SK-N-SH (cell line): ENCODE data around the gene SON. TPM values are rescaled to one million over a fixed set of nuclear protein-coding genes. Genes with fewer than 3 reads are reported as not detected.

Experiments used
- CTCF ChIA-PET: fragments of 300-600, 350-600 bp; formaldehyde crosslinking; extraction: SDS; loops from one replicate; lab custom pipeline; 2021; lab: Yijun Ruan, JAX
- POLR2A ChIA-PET: fragments of 350-600 bp; sonication (Branson Sonifier 250); formaldehyde crosslinking; extraction: SDS; loops from one replicate; lab custom pipeline; 2020; ENCODE audit warnings: antibody characterized with exemption, inconsistent platforms; lab: Yijun Ruan, JAX
- DNase-seq: peaks from one replicate; pipeline ENCODE4 v3.0.0; 2012
- H2AFZ ChIP-seq: fragments of 200-600 bp; sonication (generic); 2 replicates; pipeline ENCODE4 v1.8.1; 2016; ENCODE audit warnings: antibody characterized with exemption, mild to moderate bottlenecking, low read depth
- H3F3A ChIP-seq: fragments of 200-600 bp; sonication (generic); replicated peaks from 2 replicates; pipeline ENCODE3; 2016; ENCODE audit warnings: antibody characterized with exemption, mild to moderate bottlenecking; ENCODE audit not compliant: insufficient read depth
- H3K27ac ChIP-seq, 2 experiments: fragments of 200-500 bp in 1 of 2; fragments of 200-600 bp in 1 of 2; sonication (Bioruptor generic) in 1 of 2; sonication (generic), shearing (Covaris generic) in 1 of 2; 2 replicates each; pipeline versions ENCODE4 v1.5.1 to v1.6.1; 2014 to 2016; ENCODE audit warnings: low read depth in 2 of 2, inconsistent platforms in 1 of 2, low read length in 1 of 2, mild to moderate bottlenecking in 1 of 2, mixed read lengths in 1 of 2
- H3K27me3 ChIP-seq: fragments of 200-600 bp; sonication (generic), shearing (Covaris generic); 2 replicates; pipeline ENCODE4 v1.6.1; 2016; ENCODE audit warnings: mixed run types; ENCODE audit not compliant: insufficient read depth
- H3K36me3 ChIP-seq, 2 experiments: fragments of 200-500 bp in 1 of 2; fragments of 200-600 bp in 1 of 2; sonication (Bioruptor generic) in 1 of 2; sonication (generic) in 1 of 2; replicated peaks in 1 of 2; 2 replicates each; pipeline versions ENCODE3 to v1.5.1; 2014 to 2016; ENCODE audit warnings: low read length in 1 of 2, mild to moderate bottlenecking in 1 of 2; ENCODE audit not compliant: insufficient read depth in 2 of 2, control insufficient read depth in 1 of 2
- H3K4me1 ChIP-seq, 2 experiments: fragments of 200-500 bp in 1 of 2; fragments of 200-600 bp in 1 of 2; sonication (Bioruptor generic) in 1 of 2; sonication (generic), shearing (Covaris generic) in 1 of 2; 2 replicates each; pipeline versions ENCODE4 v1.5.1 to v1.6.1; 2014 to 2016; ENCODE audit warnings: low read depth in 1 of 2, low read length in 1 of 2, mixed run types in 1 of 2; ENCODE audit not compliant: insufficient read depth in 2 of 2, control insufficient read depth in 1 of 2
- H3K4me2 ChIP-seq: fragments of 200-600 bp; sonication (generic), shearing (Covaris generic); 2 replicates; pipeline ENCODE4 v1.6.1; 2017; ENCODE audit warnings: mixed run types
- H3K4me3 ChIP-seq, 2 experiments: fragments of 200-500 bp in 1 of 2; fragments of 200-600 bp in 1 of 2; sonication (Bioruptor generic) in 1 of 2; sonication (generic), shearing (Covaris generic) in 1 of 2; 2 replicates each; pipeline versions ENCODE4 v1.5.1 to v1.8.1; 2014 to 2016; ENCODE audit warnings: low read depth in 2 of 2, inconsistent platforms in 1 of 2, low read length in 1 of 2, mild to moderate bottlenecking in 1 of 2, mixed read lengths in 1 of 2, moderate library complexity in 1 of 2
- H3K79me2 ChIP-seq: fragments of 200-600 bp; sonication (generic); 2 replicates; pipeline ENCODE4 v1.8.1; 2017; ENCODE audit warnings: mild to moderate bottlenecking; ENCODE audit not compliant: insufficient read depth
- H3K9ac ChIP-seq: fragments of 200-600 bp; sonication (generic); 2 replicates; pipeline ENCODE4 v1.6.1; 2017; ENCODE audit warnings: mixed run types
- H3K9me2 ChIP-seq: fragments of 200-600 bp; sonication (generic); 2 replicates; pipeline ENCODE4 v1.6.1; 2017; ENCODE audit warnings: mixed run types
- H3K9me3 ChIP-seq: fragments of 200-600 bp; sonication (generic); 2 replicates; pipeline ENCODE4 v1.6.1; 2017; ENCODE audit warnings: mixed run types, mild to moderate bottlenecking, moderate library complexity
- H4K20me1 ChIP-seq: fragments of 200-600 bp; sonication (generic); 2 replicates; pipeline ENCODE4 v1.6.1; 2017; ENCODE audit warnings: mild to moderate bottlenecking, mixed run types; ENCODE audit not compliant: insufficient read depth
- CHD2 ChIP-seq: fragments of 150-350 bp; IDR thresholded peaks from 2 replicates; pipeline ENCODE4 v1.6.1; 2018; ENCODE audit warnings: low read length; ENCODE audit not compliant: partially characterized antibody
- EZH2phosphoT487 ChIP-seq: fragments of 200-600 bp; sonication (generic); IDR thresholded peaks from 2 replicates; pipeline ENCODE4 v1.6.1; 2017; ENCODE audit warnings: low read depth, mixed run types, mild to moderate bottlenecking, antibody characterized with exemption, moderate library complexity, borderline replicate concordance
- FOSL2 ChIP-seq: IDR thresholded peaks from 2 replicates; pipeline ENCODE4 v1.4.0; 2012; ENCODE audit warnings: low read depth, mild to moderate bottlenecking, moderate library complexity, borderline replicate concordance
- GATA2 ChIP-seq: sonication (generic); formaldehyde crosslinking; IDR thresholded peaks from 2 replicates; pipeline ENCODE4 v1.5.0; 2020; ENCODE audit warnings: mild to moderate bottlenecking, missing genetic modification reagents
- RAD21 ChIP-seq: IDR thresholded peaks from 2 replicates; pipeline ENCODE4 v1.6.1; 2012; ENCODE audit warnings: mild to moderate bottlenecking, low read length
- RXRA ChIP-seq: IDR thresholded peaks from 2 replicates; pipeline ENCODE4 v1.4.0; 2012; ENCODE audit warnings: low read depth, mild to moderate bottlenecking, borderline replicate concordance
- SIN3A ChIP-seq: IDR thresholded peaks from 2 replicates; pipeline ENCODE4 v1.6.1; 2012; ENCODE audit warnings: low read depth, mild to moderate bottlenecking, low read length, moderate library complexity, borderline replicate concordance
- SMC3 ChIP-seq: IDR thresholded peaks from 2 replicates; pipeline ENCODE4 v1.6.1; 2012; ENCODE audit warnings: low read depth, low read length, improper control_type of control experiment
- TCF12 ChIP-seq: IDR thresholded peaks from 2 replicates; pipeline ENCODE4 v1.4.0; 2012
- TEAD4 ChIP-seq: IDR thresholded peaks from 2 replicates; pipeline ENCODE4 v1.4.0; 2012; ENCODE audit warnings: mild to moderate bottlenecking, borderline replicate concordance; ENCODE audit not compliant: insufficient read depth
- YY1 ChIP-seq: IDR thresholded peaks from 2 replicates; pipeline ENCODE4 v1.4.0; 2012; ENCODE audit warnings: low read depth, mild to moderate bottlenecking
- WGBS: methylation state at CpG from one replicate; pipeline ENCODE4 v1.1.6; 2017; ENCODE audit warnings: low lambda C conversion rate; 5-methylcytosine and 5-hydroxymethylcytosine counted together
- polyA plus RNA-seq, 3 experiments: library from polyadenylated mRNA; depleted of rRNA; stranded (reverse); fragments of >200 nt; gene quantifications; 2 replicates each; pipeline ENCODE4 v1.2.3, GENCODE V29; 2012
- TF ChIP-seq, protein P1 (sequence below): fragments of 150-350 bp; IDR thresholded peaks from 2 replicates; pipeline ENCODE4 v1.6.1; 2016; ENCODE audit warnings: mild to moderate bottlenecking, low read depth, low read length
- TF ChIP-seq, protein P2 (sequence below): IDR thresholded peaks from 2 replicates; pipeline ENCODE4 v1.4.0; 2012; ENCODE audit warnings: low read depth, borderline replicate concordance
- TF ChIP-seq, protein P3 (sequence below): IDR thresholded peaks from 2 replicates; pipeline ENCODE4 v1.4.0; 2012; ENCODE audit warnings: low read depth, borderline replicate concordance
- TF ChIP-seq, protein P4 (sequence below): fragments of 150-350 bp; IDR thresholded peaks from 2 replicates; pipeline ENCODE4 v1.6.1; 2017; ENCODE audit warnings: antibody characterized with exemption, low read length, low read depth, borderline replicate concordance
- TF ChIP-seq, protein P5 (sequence below): IDR thresholded peaks from 2 replicates; pipeline ENCODE4 v1.6.1; 2012; ENCODE audit warnings: mild to moderate bottlenecking, low read depth, low read length, moderate library complexity
- TF ChIP-seq, protein P6 (sequence below): IDR thresholded peaks from 2 replicates; pipeline ENCODE4 v1.4.0; 2012; ENCODE audit warnings: low read depth
- TF ChIP-seq, protein P7 (sequence below): fragments of 200-600 bp; sonication (generic); IDR thresholded peaks from 2 replicates; pipeline ENCODE4 v1.6.1; 2017; ENCODE audit warnings: antibody characterized with exemption, mild to moderate bottlenecking, moderate library complexity

The SON gene
- polyA plus RNA-seq, 1 of the 3 experiments (the other 2 are of a cell fraction): 45.9 TPM

DNA sequence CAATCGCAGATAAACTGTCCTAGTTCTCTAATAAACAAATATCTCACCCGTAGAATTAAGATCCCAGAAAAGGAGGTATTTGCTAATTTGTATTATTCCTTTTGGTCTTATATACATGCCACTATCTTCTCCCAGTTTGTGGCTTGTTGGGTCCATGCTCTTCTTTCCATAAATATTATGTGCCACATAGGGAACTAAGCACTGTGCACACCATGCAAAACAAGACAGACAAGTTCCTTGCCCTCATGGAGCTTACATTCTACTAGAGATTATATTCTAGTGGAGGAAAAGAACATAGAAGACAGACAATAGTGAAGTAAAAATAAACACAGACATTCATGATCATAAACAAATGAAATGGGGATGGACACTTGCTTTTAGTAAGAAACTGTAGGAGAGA is 5.6 kb upstream of the SON start (continued):
- TF ChIP-seq, protein P1, sequence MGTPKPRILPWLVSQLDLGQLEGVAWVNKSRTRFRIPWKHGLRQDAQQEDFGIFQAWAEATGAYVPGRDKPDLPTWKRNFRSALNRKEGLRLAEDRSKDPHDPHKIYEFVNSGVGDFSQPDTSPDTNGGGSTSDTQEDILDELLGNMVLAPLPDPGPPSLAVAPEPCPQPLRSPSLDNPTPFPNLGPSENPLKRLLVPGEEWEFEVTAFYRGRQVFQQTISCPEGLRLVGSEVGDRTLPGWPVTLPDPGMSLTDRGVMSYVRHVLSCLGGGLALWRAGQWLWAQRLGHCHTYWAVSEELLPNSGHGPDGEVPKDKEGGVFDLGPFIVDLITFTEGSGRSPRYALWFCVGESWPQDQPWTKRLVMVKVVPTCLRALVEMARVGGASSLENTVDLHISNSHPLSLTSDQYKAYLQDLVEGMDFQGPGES: no peak
- TF ChIP-seq EZH2phosphoT487 (no peak), TCF12 (no peak), FOSL2 (no peak), CHD2 (no peak), TEAD4 (no peak), RAD21 (no peak), GATA2 (CRISPR knock-in tag) (no peak)
- TF ChIP-seq, protein P2, sequence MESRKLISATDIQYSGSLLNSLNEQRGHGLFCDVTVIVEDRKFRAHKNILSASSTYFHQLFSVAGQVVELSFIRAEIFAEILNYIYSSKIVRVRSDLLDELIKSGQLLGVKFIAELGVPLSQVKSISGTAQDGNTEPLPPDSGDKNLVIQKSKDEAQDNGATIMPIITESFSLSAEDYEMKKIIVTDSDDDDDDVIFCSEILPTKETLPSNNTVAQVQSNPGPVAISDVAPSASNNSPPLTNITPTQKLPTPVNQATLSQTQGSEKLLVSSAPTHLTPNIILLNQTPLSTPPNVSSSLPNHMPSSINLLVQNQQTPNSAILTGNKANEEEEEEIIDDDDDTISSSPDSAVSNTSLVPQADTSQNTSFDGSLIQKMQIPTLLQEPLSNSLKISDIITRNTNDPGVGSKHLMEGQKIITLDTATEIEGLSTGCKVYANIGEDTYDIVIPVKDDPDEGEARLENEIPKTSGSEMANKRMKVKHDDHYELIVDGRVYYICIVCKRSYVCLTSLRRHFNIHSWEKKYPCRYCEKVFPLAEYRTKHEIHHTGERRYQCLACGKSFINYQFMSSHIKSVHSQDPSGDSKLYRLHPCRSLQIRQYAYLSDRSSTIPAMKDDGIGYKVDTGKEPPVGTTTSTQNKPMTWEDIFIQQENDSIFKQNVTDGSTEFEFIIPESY: no peak
- TF ChIP-seq, protein P3, sequence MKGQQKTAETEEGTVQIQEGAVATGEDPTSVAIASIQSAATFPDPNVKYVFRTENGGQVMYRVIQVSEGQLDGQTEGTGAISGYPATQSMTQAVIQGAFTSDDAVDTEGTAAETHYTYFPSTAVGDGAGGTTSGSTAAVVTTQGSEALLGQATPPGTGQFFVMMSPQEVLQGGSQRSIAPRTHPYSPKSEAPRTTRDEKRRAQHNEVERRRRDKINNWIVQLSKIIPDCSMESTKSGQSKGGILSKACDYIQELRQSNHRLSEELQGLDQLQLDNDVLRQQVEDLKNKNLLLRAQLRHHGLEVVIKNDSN: no peak
- TF ChIP-seq, protein P4, sequence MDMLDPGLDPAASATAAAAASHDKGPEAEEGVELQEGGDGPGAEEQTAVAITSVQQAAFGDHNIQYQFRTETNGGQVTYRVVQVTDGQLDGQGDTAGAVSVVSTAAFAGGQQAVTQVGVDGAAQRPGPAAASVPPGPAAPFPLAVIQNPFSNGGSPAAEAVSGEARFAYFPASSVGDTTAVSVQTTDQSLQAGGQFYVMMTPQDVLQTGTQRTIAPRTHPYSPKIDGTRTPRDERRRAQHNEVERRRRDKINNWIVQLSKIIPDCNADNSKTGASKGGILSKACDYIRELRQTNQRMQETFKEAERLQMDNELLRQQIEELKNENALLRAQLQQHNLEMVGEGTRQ: no peak

DNA sequence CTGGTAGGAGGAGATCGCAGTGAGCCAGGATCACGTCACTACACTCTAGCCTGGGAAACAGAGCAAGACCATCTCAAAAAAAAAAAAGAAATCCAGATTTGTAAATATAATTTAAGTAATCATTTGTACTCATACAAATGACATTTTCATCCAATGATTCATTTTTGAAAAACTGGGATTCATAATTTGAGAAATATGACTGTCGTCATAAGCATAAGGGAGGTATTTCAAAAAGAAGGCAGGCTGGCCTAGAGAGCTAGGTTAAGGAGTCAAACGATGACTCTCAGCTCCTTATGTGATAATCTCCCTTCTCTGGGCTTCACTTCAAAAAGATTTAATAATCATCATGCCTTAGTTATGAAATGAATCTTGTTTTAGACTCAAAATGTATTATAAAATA is 3.2 kb upstream of the SON start:
- no peak overlapping the region for H3K4me3 ChIP-seq
- H3K27ac ChIP-seq: peak overlapping the region in 1 of 2 experiments; percentile 99; a peak in 2 of 4 replicates
- no peak for DNase-seq
- H3K9ac ChIP-seq: no peak overlapping the region
- peaks cover 13% of the 10 kb centered on the region for H4K20me1 ChIP-seq
- no peaks in the 10 kb centered on the region for H3K9me2 ChIP-seq
- H2AFZ ChIP-seq: no peak overlapping the region
- H3K36me3 ChIP-seq: peaks cover 41 to 42% of the 10 kb centered on the region in 2 experiments
- H3F3A ChIP-seq: peaks cover 30% of the 10 kb centered on the region
- H3K27me3 ChIP-seq: no peaks in the 10 kb centered on the region
- peaks cover 0 to 2% of the 10 kb centered on the region in 2 experiments; a peak in 1 of 4 replicates for H3K4me1 ChIP-seq
- POLR2A ChIA-PET: no interaction called here
- peaks cover 79% of the 10 kb centered on the region for H3K79me2 ChIP-seq
- no peak overlapping the region for H3K4me2 ChIP-seq
- CTCF ChIA-PET: no interaction called here
- H3K9me3 ChIP-seq: no peaks in the 10 kb centered on the region
- WGBS: 74% methylated on average over 4 of the region's 4 CpGs
- TF ChIP-seq EZH2phosphoT487: no peak
- TF ChIP-seq, protein P4: no peak
- TF ChIP-seq RXRA: no peak
- TF ChIP-seq, protein P5, sequence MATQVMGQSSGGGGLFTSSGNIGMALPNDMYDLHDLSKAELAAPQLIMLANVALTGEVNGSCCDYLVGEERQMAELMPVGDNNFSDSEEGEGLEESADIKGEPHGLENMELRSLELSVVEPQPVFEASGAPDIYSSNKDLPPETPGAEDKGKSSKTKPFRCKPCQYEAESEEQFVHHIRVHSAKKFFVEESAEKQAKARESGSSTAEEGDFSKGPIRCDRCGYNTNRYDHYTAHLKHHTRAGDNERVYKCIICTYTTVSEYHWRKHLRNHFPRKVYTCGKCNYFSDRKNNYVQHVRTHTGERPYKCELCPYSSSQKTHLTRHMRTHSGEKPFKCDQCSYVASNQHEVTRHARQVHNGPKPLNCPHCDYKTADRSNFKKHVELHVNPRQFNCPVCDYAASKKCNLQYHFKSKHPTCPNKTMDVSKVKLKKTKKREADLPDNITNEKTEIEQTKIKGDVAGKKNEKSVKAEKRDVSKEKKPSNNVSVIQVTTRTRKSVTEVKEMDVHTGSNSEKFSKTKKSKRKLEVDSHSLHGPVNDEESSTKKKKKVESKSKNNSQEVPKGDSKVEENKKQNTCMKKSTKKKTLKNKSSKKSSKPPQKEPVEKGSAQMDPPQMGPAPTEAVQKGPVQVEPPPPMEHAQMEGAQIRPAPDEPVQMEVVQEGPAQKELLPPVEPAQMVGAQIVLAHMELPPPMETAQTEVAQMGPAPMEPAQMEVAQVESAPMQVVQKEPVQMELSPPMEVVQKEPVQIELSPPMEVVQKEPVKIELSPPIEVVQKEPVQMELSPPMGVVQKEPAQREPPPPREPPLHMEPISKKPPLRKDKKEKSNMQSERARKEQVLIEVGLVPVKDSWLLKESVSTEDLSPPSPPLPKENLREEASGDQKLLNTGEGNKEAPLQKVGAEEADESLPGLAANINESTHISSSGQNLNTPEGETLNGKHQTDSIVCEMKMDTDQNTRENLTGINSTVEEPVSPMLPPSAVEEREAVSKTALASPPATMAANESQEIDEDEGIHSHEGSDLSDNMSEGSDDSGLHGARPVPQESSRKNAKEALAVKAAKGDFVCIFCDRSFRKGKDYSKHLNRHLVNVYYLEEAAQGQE: no peak
- TF ChIP-seq SIN3A: no peak
- TF ChIP-seq, protein P6, sequence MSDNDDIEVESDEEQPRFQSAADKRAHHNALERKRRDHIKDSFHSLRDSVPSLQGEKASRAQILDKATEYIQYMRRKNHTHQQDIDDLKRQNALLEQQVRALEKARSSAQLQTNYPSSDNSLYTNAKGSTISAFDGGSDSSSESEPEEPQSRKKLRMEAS: no peak
- TF ChIP-seq SMC3: no peak
- no peak for TF ChIP-seq FOSL2
- no peak for TF ChIP-seq YY1
- TF ChIP-seq, protein P7, sequence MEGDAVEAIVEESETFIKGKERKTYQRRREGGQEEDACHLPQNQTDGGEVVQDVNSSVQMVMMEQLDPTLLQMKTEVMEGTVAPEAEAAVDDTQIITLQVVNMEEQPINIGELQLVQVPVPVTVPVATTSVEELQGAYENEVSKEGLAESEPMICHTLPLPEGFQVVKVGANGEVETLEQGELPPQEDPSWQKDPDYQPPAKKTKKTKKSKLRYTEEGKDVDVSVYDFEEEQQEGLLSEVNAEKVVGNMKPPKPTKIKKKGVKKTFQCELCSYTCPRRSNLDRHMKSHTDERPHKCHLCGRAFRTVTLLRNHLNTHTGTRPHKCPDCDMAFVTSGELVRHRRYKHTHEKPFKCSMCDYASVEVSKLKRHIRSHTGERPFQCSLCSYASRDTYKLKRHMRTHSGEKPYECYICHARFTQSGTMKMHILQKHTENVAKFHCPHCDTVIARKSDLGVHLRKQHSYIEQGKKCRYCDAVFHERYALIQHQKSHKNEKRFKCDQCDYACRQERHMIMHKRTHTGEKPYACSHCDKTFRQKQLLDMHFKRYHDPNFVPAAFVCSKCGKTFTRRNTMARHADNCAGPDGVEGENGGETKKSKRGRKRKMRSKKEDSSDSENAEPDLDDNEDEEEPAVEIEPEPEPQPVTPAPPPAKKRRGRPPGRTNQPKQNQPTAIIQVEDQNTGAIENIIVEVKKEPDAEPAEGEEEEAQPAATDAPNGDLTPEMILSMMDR: no peak
- TF ChIP-seq TEAD4: no peak
